IPS-11a (cell line): Measurements from ENCODE around the gene EDNRA.
"Not testable (repeated sequence)": the region's sequence is repeated elsewhere in the genome, so short reads cannot be mapped to it uniquely, and the experiment has no call there.

ENCODE experiments used
- H3K4me3 ChIP-seq: one replicate; pipeline ENCODE4 v1.5.1; 2013; ENCODE audit warnings: low read depth, low read length, control low read depth

EDNRA gene

DNA sequence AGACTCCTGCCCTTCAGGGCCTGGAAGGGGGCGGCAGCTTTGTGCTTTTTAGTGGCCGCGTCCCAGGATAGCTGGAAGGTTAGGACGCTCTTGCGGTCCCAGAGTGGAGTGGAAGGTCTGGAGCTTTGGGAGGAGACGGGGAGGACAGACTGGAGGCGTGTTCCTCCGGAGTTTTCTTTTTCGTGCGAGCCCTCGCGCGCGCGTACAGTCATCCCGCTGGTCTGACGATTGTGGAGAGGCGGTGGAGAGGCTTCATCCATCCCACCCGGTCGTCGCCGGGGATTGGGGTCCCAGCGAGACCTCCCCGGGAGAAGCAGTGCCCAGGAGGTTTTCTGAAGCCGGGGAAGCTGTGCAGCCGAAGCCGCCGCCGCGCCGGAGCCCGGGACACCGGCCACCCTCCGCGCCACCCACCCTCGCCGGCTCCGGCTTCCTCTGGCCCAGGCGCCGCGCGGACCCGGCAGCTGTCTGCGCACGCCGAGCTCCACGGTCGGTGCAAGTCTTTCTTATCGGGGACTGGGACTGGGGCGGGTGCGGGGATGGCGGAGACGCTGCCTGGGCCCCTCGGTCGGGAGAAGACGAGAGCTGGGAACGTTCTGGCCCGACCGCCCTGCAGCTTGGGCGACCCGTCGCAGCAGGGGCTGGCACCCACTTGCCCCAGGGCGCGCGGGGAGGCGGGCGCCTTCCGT, at the start of gene EDNRA:
EDNRA (plus strand) TSS at position 207 of the 686 bp plus-strand sequence. CDS start 4,585 bp downstream, outside the sequence.
- peak within 1 kb of the TSS; percentile 53 for H3K4me3 ChIP-seq

DNA sequence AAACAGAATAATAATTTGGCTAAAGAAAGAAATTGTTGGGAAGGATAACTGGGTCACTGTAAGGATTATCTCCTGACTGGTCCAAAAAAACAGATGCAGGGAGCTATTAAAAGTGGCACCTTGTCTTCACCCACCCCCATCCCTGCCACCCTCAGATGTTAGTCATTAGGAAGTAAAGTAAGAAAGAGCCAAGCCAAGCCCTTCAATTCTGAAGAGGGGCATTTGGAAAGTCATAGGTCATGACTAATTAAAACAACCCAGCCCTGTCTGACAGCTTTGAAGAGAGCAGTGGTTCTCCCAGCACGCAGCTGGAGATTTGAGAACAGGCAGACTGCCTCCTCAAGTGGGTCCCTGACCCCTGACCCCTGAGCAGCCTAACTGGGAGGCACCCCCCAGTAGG, 46.5 kb upstream of the EDNRA start:
- H3K4me3 ChIP-seq, result not testable (repeated sequence)

DNA sequence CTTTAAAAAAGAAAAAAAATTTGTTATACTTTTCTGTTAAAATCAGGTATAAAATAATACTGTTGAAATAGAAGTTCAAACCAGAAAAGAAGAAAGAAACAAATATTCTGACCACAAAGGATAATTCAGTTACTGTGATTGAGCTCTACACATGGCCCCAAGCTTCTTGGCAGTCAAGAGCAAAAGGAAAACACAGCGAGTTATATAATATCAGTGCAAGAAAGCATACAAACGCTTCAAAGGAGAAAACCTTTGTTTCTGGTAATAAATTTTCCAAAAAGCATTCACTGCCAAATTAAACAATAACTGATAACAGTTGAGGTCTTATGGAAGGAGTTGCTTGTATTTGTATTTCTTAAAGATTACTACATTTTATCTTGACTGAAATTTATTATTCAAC, 40.5 kb upstream of the EDNRA start:
- no peak overlapping the region for H3K4me3 ChIP-seq

DNA sequence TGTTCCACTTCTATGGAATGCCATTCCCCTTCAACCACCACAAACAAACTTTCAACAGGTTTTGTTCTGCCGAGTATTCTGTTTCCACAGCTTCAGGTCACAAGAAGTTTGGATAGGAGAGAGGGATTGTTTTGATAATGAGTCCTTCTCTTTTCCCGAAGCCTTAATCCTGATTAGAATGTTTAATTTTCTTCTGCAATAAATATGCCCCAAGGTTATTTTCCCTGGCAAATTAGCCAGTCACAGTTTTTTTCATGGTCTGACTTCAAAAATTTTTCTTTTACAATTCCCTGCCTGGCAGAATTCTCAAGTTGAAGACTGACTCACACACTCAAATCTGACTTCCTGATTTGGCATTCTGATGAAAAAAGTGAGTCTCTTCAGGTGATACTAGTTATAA, 33.1 kb upstream of the EDNRA start:
- H3K4me3 ChIP-seq, result no peak overlapping the region

DNA sequence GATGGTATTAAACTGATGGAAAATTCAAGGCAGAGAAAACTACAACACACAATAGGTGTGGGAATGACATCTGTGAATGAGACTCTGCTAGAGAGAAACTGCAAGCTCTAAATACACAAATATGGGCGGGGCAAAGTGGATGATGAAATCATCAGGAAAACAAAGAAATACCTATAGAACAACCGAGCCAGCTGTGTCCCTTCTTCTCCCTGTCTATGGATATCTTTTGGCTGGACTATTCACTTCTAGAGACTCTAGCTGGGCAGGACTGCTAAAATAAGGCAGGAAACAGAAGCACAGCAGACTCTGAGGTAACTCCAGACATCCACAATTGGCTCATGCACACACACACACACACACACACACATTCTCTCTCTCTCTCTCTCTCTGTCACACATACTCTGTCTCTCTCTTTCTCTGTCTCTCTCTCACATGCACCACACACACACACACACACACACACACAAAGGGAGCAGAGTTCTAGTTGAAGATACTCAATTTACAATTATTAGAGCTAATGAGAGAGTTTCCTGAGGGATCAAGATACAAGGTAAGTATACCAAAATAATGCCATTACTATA, 27.2 kb upstream of the EDNRA start:
- H3K4me3 ChIP-seq, result no peak overlapping the region

DNA sequence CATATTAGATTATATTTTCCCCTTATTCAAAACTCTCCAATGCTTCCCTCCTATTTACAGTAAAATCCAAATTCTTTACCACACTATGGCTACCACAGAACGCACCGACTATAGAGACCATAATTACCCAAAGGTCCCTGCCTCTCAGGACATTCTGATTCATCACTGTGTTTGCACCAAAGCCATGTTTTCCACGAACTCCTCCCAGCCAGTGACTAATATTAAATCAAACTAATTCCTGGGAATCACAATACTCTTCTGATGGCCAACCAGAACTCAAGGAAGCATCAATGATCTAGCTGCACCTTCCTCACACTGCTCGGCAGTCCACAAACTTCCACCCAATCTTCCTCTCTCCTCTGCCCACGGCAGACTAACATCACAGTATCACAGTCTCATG, 24.2 kb upstream of the EDNRA start:
- H3K4me3 ChIP-seq, result no peak overlapping the region

DNA sequence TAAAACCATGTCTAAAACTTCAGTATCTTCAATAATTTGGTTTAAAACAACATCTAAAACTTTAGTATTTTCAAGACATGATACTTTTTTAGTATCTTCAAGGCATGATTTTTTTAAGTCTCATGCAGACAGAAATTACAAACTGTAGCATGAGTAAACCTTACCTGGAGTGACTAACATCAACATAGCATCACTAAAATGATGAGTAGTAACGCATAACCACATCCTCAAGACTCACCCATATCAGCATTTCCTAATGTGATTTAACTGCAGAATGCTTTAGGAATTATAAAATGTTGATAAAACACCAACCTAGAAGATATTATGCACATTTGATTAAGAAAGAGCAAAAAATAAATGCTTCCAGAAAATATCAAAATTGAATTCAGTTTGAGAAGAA, 19.7 kb upstream of the EDNRA start:
- no peak overlapping the region for H3K4me3 ChIP-seq

DNA sequence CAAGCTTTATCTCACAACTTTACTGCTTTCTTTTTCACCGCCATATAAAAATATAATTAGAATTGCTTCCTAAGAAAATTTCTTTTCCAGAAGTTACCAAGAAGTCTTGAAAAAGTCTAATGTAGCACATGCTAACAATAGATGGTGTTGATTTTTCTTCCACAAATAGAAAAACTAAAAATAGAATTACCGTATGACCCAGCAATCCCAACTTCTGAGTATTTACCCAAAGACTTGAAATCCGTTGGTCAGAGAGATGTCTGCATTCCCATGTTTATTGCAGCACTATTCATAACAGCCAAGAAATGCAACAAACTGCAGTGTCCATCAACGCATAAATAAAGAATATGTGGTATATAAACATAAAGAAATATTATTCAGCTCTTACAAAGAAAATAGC, 17.8 kb upstream of the EDNRA start:
- no peak overlapping the region for H3K4me3 ChIP-seq

DNA sequence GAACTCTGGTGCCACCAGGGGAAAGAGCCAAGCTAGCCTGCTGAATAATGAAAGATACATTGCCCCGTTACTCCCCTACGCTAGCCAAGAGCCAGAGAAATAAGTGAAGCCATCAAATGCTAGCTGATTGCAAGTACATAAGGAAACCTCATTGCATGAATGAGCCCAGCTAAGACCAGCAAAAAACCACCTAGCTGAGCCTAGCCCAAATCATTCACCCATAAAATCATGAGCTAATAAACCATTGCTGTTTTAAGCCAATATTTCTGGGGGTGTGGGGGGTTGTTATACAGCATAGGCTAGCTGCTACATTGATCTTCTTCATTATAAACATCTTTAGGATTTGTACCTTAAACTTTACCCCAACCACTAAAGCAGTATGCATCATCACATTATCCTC, 15.4 kb upstream of the EDNRA start:
- H3K4me3 ChIP-seq, result no peak overlapping the region

DNA sequence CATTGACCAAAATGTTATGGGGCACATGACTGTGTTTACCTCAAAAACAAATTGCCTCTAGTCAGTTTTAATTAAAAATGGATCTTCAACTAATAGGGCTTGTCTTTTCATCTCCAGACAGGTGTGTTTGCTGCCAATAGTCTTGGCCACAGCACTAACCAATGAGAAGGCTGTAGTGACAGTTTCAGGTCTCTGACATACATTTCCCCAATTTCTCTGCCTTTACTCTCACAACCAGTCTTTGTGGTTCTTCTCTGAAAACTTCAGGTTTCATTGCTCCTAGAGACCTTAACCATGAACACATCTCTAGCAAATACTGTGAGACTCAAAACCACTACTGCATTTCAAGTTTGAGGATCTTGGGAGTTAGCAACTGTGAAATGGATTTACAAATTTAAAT, 3.5 kb upstream of the EDNRA start:
- no peak overlapping the region for H3K4me3 ChIP-seq

DNA sequence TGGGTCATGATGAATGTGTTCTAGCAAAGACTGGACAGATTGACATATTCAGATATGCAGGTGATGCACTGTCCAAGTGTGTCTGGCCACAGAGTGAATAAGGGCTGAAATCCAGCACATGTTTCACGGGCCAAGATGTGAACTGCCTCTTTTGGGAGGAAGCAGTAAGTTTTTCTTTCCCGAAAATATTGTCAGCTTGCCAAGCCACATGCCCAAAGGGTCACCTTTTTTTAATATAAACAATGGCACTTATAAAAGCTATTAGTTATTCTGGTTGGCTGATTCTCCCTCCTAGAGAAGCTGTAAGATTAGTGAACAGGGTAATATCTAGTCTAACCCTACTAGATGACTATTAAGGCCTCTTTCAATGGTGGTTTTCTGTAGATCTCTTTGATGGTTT, 1.5 kb upstream of the EDNRA start:
- no peak overlapping the region for H3K4me3 ChIP-seq

DNA sequence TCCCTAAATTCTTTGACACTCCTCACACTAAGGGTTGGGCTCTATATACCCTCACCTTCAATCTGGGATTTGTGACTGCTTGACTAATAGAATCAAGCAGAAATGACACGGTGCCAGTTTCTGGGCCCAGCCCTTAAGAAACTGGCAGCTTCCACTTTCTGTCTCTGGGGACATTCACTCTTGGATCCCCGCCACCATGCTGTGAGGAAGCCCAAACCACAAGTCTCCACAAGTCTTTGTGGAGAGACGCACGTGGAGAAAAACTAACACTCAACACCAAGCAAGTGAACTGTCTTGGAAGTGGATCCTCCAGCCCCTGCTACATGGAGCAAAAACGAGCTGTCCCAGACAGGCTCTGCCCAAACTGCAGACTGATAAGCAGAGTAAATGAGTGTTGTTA, 1.1 kb upstream of the EDNRA start:
- no peak overlapping the region for H3K4me3 ChIP-seq

DNA sequence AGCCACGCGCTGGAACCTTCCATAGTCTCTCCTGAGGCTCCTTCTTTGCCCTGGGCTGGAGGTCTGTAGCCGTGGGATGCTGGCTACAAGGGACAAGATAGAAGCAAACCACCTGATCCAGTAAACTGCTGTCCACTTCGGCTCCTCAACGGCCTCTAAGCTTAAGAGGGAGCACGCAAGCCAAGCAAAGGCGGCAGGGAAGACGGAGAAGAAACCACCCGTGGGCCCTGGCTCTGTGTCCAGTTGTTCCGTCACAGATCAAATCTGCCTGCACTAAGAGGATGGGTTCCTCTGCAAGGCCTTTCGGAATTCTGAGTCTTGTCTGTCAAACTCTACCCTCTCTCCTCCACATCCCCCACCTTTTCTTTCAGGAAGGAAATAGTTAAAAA, 401 bp upstream of the EDNRA start:
- H3K4me3 ChIP-seq, result peak overlapping the region; percentile 53

DNA sequence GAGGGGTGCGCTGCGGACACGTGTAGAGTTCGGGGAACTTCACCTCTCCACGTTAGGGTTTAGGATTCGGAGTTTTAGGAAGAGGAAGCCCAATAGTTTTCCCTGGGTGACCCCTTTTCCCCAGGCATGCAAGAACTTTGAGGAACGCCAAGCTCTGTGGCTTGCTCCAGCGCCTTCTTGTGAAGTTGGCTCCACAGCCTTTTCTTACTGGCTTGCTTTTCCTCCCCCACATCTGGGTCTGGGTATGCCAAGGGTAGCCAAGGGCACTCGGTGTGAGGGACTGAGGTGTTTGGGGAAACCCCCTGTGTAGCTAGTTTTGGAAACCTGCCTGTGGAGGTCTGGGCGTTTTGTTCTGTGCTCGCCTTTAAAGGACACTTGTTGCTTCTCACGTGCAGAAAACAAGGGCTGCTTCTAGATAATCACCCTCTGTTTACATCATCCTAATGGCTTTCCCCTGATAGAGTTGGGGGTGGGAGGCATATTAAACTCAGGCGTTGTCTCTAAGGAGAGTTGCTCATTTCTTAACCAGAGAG, 746 bp downstream of the EDNRA start:
- H3K4me3 ChIP-seq, result peak overlapping the region; percentile 53

DNA sequence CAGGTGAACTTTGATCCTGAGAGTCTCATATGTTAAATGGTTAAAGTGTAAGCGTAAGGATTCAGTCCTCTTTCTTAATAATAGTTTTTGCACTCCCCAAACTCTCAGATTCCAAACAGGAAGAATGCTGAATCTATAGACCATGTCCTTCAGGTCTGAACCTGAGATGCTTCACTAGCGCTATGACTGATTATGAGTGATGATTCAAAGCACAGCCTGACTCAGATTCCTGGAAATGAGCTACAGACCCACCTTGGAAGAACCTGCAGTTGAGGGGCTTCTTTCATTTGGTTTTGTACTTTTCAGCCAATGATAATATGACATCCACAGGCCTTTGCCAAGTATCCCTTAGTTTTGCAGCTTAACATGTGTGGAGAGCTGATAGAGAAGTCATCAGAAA, 1.4 kb downstream of the EDNRA start:
- H3K4me3 ChIP-seq, result no peak overlapping the region

DNA sequence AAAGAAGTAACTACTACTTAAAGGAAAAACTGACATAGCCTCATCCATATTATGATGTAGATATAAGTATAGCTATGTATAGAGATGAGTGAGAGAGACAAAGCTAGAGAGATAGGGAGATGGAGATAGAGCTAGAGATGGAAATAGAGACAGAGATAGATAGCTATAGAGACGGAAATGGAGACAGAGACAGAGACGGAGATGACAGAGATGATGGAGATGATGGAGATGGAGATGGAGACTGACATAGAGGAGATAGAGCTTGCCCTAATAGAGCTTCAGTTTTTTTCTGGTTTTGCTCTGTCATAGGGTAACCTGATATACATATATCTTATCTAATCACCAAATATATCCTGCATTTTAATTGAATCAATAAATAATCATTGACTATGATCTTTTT, 4.3 kb downstream of the EDNRA start:
- no peak overlapping the region for H3K4me3 ChIP-seq

DNA sequence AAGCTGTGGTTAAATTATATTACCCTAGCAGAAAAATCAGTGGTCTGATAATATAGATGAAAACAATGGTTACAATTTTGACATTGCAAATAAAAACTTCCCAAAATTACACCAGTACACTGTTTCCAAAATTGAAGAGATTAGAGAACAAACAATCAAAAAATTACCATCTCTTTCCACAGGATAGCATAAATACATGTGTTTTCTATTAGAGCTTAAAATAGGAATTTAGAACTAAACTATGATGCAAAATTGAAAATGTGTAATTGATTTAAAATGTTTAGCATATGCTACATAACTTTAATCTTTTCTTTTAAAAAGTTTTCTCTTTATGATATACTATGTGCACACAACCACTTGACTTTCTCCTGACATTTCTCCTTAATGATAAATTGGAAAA, 6.7 kb downstream of the EDNRA start:
- no peak overlapping the region for H3K4me3 ChIP-seq

DNA sequence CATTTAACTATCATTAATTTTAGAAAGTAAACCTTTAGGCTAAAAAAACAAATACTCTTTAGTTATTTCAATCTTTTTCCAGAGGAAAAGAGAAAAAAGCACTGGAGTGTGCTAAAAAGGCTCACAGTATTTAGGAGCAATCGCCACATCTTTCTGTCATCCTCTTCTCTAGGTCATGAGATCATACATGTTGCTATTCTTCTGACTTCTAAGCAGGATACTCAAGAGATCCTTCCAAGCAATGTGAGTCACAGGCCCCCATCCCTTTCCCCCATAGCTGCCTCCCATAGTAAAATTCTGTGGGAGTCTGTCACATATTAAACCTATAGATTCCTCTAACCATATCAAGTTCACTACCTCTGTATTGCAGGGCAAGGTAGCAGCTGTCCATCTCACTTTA, 7.7 kb downstream of the EDNRA start:
- H3K4me3 ChIP-seq, result no peak overlapping the region

DNA sequence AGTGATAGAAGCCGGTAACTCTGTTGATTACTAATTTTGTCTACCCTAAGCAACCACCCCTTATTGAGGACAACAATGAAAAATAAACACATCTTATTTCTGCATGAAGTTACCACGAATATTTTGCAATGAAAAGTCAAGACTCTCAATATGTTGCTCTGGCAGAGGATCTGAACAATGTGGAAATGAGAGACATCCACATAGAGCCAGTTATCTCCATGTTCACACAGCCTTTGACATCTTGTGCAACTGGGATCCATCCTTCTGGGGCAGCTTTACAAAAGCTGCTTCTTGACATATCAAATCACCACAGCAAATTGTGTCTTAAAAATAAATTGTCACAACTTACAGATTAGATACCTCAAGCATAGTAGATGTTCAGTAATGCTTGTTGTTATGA, 10.2 kb downstream of the EDNRA start:
- H3K4me3 ChIP-seq, result no peak overlapping the region

DNA sequence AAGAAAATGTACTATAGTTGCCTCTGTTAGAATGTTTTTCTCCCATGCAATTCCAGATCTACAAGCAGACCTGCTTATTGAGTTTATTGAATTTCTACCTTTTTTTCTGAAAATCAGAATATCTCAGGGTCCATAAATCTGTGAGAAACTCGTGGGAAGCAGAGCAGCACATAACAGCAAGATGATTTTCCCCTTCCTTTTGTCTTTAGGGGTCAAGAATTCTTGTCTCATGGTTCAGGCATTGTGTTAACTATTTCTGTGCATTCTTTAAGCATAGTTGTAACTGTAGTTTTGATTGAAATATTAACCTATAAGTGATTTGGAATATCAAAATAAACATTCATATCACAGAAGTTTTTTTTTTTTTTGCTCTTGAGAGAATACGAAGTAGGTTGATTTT, 11.4 kb downstream of the EDNRA start:
- H3K4me3 ChIP-seq, result no peak overlapping the region

DNA sequence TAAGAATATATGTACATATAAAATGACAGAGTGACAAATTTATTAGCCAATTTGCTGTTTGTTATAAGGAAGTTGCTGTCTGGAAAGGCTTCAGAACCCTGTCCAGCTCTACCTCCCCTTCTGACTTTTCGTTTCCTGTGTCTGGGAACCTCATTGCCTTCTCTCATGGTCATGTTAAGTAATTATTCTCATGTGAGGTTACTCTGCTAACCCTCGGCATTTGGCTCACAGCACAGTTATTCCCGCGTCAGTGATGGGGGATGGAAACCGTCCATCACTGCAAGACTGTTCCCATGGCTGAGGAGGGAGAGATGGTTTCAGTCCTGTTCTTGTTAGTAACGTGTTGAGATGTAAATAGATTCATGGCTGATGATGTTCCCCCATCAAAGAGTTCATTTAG, 11.9 kb downstream of the EDNRA start:
- no peak overlapping the region for H3K4me3 ChIP-seq

DNA sequence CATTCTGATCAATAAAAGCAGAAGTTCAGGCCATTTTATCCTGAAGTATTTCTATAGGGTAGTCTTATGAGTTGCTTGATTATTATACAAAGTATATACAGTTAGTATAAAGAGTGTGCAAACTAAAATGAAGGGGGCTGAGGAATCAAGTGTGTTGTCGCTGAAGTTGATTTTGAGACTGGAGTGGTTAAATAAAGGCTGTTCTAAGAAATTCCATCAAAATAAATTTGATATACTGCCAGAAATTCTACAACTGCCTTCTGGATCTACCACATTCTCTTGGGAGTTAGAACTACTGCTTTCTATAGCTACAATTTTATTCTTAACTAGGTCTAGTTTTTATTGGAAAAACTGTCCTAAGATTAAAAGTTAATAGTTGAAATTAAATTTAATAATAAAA, 12.4 kb downstream of the EDNRA start:
- no peak overlapping the region for H3K4me3 ChIP-seq

DNA sequence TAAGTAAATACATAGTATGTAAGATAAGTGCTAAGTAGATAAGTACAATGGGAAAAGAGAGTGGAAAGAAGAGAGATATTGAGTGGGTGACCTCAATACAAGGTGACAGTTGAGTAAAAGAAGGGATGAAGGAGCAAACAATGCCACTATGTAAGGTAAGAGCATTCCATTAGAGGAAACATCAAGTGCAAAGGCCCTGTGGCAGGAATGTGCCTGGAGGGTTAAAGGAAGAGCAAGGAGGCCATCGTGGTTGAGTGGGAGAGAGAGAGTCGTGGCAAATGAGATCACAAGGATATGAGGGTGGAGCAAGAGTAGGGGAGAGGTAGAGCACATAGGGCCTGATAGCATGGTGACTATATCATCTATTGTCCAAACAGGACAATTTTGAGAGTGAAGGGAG, 13.4 kb downstream of the EDNRA start:
- H3K4me3 ChIP-seq, result no peak overlapping the region
